Frontal cortex (tissue), 4 donors: Measurements from ENCODE around the gene DNAJB12. TPM values are rescaled to one million over a fixed set of nuclear protein-coding genes. Genes with fewer than 3 reads are reported as not detected.
"Not testable (repeated sequence)": the region's sequence is repeated elsewhere in the genome, so short reads cannot be mapped to it uniquely, and the experiment has no call there.

Source experiments
- DNase-seq, 2 donors: peaks; one replicate each; pipeline ENCODE4 v3.0.0; 2012; ENCODE audit warnings: low spot score in 2 of 2
- FAIRE-seq: peaks from 2 replicates; lab custom pipeline; 2012; peaks lifted over from hg19 to GRCh38; lab: Jason Lieb, UNC
- total RNA-seq: library from RNA; depleted of rRNA; stranded (reverse); fragments of >200 nt; gene quantifications from one replicate; pipeline ENCODE4 v1.2.3, GENCODE V29; 2014
- donor health status: control.
- donor health status: control.
- donor health status: control.

Gene DNAJB12
- total RNA-seq, 1 donor from 2014 or later, result 14.3 TPM

DNA sequence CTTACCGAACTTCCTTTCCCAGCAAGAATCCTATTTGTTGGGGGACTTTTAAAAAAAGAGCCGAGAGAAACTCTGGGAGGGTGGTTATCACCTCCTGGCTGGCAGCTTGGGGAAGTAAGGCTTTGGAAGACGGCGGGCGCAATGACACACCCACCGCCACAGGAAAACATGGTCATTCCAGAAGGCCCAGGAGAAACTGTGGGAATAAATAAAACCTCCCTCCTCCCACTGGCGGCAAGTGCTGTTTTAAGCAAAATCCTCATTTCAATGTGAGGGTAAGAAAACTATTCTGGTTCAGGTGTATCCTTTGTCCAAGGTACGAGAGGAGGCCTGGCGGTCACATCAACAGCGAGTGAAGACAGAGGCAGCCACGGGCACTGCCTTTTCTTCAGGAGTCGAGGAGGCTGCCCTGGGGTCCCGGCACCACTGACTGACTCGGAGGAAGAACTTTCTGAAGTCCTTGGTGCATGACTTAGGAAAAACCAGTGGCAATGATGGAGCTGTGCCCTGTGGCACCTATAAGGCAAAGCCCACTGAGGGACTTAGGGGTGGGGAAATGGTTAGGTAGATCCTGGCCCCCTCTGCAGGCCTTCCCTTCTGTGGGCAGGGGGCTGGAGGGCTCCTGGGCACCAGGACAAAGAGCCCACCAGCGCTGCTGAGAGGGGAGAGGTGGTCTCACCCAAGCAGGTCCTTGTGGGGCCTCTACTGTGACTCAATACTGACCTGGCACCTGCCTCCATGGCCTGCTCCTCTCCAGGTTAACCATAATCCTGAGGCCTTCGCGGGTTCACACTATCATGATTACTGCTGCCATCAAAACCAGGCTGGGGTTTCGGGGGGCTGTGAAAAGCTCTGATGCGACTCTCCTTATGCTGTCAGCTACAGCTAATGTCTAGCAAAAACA is 21.4 kb downstream of the DNAJB12 start:
- FAIRE-seq (no peak), DNase-seq (no peak)

DNA sequence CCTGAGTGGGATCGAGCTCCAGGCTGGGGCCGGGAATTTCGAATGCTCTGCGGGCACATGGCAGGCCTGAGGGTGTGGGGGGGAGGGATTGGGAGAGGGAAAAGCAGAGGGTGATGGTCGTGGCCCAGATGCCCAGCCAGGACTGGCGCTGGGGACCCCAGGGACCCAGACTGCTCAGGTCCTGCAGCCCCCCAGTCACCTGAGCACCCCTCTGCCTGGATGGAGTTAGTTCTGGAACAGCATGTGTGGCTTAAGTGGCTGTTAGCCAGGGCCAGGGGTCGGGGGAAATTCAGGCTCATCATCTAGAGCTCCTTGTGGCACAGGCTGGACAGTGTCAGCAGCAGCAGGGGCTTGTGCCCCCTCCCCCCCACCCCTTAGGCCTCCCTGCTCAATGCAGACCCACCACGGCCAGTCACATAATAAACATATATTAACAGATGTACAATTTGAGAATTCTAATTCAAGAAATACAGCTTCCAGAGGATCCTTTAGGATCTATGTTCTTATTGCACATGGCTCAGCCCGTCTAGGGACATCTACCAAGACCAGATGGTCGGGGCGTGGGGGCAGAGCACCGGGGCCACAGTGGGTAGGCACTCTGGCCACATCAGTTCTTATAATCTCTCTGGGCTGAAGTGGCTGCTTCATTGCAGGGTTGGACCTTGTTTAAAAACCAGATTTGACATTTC is 22.2 kb downstream of the DNAJB12 start:
- FAIRE-seq (no peak), DNase-seq (no peak)

DNA sequence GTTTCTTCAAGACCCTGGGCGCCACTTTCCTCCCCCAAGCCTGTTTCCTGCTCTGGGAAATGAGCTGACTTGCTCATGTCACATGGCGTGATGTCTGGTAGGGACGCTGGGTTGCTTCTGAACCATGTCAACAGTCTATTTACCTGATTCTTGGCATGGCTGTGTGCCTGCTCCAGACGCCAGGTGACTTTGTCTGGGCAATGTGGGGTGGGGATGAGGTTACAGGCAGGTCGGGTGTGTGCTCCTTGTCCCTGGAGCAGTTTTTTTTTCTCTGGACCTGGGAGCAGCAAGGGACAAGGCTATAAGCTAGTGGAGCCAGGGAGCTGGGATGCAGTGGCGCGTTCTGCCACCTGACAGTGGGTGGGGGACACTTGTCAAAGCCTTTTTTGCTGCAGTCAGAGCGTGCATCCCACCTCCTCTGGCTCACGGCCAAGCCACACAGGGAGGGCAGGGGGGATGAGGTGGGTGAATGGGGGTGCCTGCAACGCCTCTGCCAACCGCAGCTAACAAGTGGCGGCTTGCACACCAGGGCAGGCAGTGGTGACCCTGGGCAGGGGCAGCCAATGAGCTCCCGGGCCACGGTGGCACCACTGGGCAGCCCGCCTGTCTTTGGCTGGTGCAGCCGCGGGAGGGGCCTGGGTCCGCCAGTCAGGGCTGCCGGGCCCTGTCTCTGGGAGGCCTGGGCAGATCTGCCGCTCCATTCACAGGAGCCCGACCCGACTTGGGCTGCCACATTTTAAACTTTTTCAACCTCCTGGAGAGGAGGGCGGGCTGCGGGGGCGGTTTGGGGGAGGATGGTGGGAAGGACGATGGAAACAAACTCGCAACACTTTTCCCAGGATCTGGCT is 22.9 kb downstream of the DNAJB12 start:
- DNase-seq (peak; percentile 72 to 80), FAIRE-seq (no peak)

DNA sequence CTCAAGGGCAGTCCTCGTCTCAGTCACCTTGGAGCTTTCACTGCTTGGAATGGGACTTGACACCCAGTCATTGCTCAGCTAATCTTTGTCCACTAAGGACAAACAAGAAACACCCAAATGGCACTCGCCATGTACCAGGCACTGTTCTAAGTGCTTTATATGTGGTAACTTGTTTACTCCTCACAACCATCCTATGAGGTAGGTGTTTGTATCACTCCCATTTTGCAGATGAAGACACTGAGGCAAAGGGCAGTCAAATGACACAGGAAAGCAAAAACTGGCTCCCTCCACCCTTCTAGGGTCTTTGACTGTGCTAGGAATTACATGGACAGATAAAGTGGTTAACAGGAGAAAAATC is 24.7 kb downstream of the DNAJB12 start:
- FAIRE-seq, result no peak
- no peak for DNase-seq

DNA sequence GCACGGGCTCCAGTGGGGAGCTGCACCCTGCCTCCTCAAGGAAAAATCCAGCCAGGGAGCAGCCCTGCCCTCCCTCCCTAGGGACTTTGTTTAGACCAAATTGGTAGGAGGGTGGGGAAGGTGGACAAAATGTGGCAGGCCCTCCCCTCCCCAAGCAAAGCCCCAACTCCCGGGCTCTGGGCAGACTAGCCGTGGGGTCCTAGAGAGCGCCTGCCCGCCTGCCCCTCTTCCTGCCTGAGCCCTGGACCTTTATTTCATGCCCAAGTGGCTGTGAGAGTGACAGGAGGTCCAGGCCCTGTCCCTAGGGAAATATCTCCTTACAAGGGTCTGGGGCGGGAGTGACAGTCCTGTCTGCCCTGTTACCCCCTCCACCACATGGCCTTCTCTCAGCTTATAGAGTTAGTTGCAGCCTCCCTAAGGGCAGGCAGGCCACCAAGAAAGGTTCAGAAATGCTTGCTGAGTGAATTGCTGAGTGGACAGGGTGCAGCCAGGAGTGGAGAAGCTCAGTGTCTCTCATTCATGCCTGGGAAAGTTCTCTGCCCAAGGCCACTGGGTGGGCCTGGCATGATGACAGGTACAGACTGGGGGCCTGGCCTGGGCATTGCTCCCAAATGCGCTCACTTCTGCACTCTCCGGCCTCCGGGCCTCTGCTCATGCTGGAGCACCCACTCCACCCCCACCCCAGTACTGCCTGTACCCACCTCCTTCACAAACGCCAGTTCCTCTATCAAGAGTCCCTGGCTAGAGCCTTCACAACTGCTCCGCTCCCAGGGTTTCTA is 25.2 kb downstream of the DNAJB12 start:
- DNase-seq, result no peak
- FAIRE-seq, result no peak

GRCh38 chr10:72328829-72329204 is 25.9 kb downstream of the DNAJB12 start:
- FAIRE-seq, result no peak
- DNase-seq, result no peak

- no peak for FAIRE-seq
These were observed 26.5 kb downstream of the DNAJB12 start for GRCh38 chr10:72328045-72328828.

GRCh38 chr10:72326665-72327603 is 27.8 kb downstream of the DNAJB12 start:
- not testable (repeated sequence) for DNase-seq, FAIRE-seq

More at GRCh38 chr10:72328045-72328828, 26.5 kb downstream of the DNAJB12 start:
- DNase-seq, result peak; percentile 62 to 70

DNA sequence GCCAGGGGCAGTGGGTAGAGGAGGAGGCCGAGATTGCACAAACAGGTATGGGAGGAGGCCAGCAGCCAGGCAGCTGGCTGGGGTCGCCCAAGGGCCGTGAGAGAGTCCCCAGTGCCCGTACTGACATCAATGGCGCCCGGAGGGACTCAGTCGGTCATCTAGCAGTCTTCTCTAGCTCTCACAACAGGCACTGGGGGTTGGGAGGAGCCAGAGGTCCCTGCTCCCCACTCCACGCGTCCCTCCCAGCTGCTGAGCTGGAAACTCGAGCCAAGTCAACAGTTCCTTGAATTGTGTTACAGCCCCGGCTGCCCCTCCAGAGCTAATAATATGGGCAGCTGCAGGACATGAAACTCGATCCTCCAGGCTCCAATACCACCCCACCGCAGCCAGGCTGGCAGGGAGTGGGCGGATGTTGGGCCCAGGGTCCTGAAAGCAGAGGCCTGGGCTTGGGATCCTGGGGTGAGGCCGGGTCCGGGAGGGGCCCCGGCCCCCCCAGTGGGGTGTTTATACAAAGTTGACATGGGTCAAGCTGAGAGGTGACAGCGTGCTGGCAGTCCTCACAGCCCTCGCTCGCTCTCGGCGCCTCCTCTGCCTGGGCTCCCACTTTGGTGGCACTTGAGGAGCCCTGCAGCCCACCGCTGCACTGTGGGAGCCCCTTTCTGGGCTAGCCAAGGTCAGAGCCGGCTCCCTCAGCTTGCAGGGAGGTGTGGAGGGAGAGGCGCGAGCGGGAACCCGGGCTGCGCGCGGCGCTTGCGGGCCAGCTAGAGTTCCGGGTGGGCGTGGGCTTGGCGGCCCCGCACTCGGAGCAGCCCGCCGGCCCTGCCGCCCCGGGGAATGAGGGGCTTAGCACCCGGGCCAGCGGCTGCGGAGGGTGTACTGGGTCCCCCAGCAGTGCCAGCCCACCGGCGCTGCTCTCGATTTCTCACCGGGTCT is 29.2 kb downstream of the DNAJB12 start:
- FAIRE-seq, result not testable (repeated sequence)
- peak in 1 of 2 donors; percentile 63 for DNase-seq

- DNase-seq, result no peak
- no peak for FAIRE-seq
These were observed 30.9 kb downstream of the DNAJB12 start for GRCh38 chr10:72323771-72324191.

DNA sequence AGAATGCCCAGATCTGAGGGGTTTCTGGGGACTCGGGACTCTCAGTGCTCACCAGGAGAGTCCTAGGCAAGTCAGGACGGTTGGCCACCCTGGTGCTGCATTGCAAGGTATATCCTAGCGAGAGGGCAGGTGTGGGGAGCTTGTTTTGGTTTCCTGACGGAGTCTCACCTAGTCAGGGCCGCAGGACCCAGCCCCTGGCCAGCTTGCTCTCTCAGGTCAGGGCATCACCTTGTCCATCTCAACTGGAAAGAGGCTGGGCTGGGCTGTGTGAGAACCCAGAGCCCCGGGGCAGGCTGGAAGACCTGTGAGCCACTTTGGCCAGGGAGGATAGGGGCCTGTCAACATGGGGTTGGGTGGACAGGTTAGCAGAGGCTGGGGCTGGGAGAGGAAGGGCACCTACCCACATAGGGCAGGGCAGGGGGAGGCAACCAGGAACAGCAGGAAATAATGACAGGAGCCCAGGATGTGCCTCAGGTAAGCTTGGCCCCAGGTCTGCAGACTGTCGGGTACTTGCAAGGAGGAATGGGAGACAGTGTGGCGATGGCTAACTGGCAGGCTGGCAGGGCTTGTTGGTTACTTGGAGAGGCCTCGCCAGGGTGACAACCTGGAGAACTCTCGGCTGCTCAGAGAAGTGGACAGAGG is 31.5 kb downstream of the DNAJB12 start:
- FAIRE-seq (no peak), DNase-seq (no peak)

- FAIRE-seq (no peak), DNase-seq (no peak)
These were observed 32.2 kb downstream of the DNAJB12 start for GRCh38 chr10:72322280-72323058.

GRCh38 chr10:72322030-72322279 is 32.8 kb downstream of the DNAJB12 start:
- DNase-seq, result no peak
- no peak for FAIRE-seq

- no peak for DNase-seq
- FAIRE-seq, result no peak
These were observed 33.3 kb downstream of the DNAJB12 start for GRCh38 chr10:72321248-72322029.

GRCh38 chr10:72320676-72321247 is 34.0 kb downstream of the DNAJB12 start:
- DNase-seq (peak; percentile 55 to 69), FAIRE-seq (no peak)
